MM.1S (cell line): ENCODE results near the gene KIF21B.

Experiments
- DNase-seq: peaks from one replicate; pipeline ENCODE4 v3.0.0-alpha.2; 2015
- H2AFZ ChIP-seq: fragments of 300-600 bp; sonication (generic); 2 replicates; pipeline ENCODE4 v1.6.0; 2016; ENCODE audit warnings: antibody characterized with exemption, low read length
- H3F3A ChIP-seq: fragments of 300-600 bp; sonication (generic); 2 replicates; pipeline ENCODE4 v1.6.1; 2016; ENCODE audit warnings: mild to moderate bottlenecking, antibody characterized with exemption, low read length, moderate library complexity, mixed read lengths; ENCODE audit not compliant: insufficient read depth
- H3K27ac ChIP-seq: fragments of 300-600 bp; sonication (generic); 2 replicates; pipeline ENCODE4 v1.5.1; 2016; ENCODE audit warnings: mild to moderate bottlenecking, low read length
- H3K27me3 ChIP-seq: fragments of 300-600 bp; sonication (generic); replicated peaks from 2 replicates; pipeline ENCODE4 v1.6.0; 2016; ENCODE audit warnings: low read length; ENCODE audit not compliant: insufficient read depth
- H3K36me3 ChIP-seq: fragments of 300-600 bp; sonication (generic); replicated peaks from 2 replicates; pipeline ENCODE4 v1.6.1; 2016; ENCODE audit warnings: mild to moderate bottlenecking, low read length, mixed read lengths; ENCODE audit not compliant: insufficient read depth
- H3K4me1 ChIP-seq: fragments of 300-600 bp; sonication (generic); 2 replicates; pipeline ENCODE4 v1.6.1; 2016; ENCODE audit warnings: low read length, mixed read lengths
- H3K4me2 ChIP-seq: fragments of 300-600 bp; sonication (generic); 2 replicates; pipeline ENCODE4 v1.6.0; 2016; ENCODE audit warnings: low read depth, low read length
- H3K4me3 ChIP-seq: fragments of 300-600 bp; sonication (generic); 2 replicates; pipeline ENCODE4 v1.5.1; 2016; ENCODE audit warnings: low read length, mixed read lengths
- H3K79me2 ChIP-seq: fragments of 300-600 bp; sonication (generic); 2 replicates; pipeline ENCODE4 v1.6.1; 2016; ENCODE audit warnings: mixed run types, low read length, mixed read lengths
- H3K9ac ChIP-seq: fragments of 300-600 bp; sonication (generic); 2 replicates; pipeline ENCODE4 v1.6.1; 2016; ENCODE audit warnings: low read length, mixed read lengths
- H3K9me2 ChIP-seq: fragments of 300-600 bp; sonication (generic); replicated peaks from 2 replicates; pipeline ENCODE4 v1.6.1; 2016; ENCODE audit warnings: mild to moderate bottlenecking, low read length, mixed read lengths; ENCODE audit not compliant: insufficient read depth
- H3K9me3 ChIP-seq: fragments of 300-600 bp; sonication (generic); replicated peaks from 2 replicates; pipeline ENCODE4 v1.6.1; 2016; ENCODE audit warnings: mild to moderate bottlenecking, low read length, mixed read lengths; ENCODE audit not compliant: insufficient read depth
- H4K20me1 ChIP-seq: fragments of 300-600 bp; sonication (generic); 2 replicates; pipeline ENCODE4 v1.6.1; 2016; ENCODE audit warnings: mild to moderate bottlenecking, low read length, moderate library complexity, mixed read lengths; ENCODE audit not compliant: insufficient read depth
- EZH2 ChIP-seq: fragments of 300-600 bp; sonication (generic); optimal IDR thresholded peaks from 2 replicates; pipeline ENCODE3; 2017; ENCODE audit warnings: low read depth, mild to moderate bottlenecking, antibody characterized with exemption, low read length, mixed read lengths
- EZH2phosphoT487 ChIP-seq: fragments of 300-600 bp; sonication (generic); IDR thresholded peaks from 2 replicates; pipeline ENCODE4 v1.6.1; 2018; ENCODE audit warnings: antibody characterized with exemption, low read length
- TF ChIP-seq, protein P1 (sequence below): fragments of 300-600 bp; sonication (generic); IDR thresholded peaks from 2 replicates; pipeline ENCODE4 v1.5.1; 2016; ENCODE audit warnings: antibody characterized with exemption, low read length, mixed read lengths

KIF21B gene

DNA sequence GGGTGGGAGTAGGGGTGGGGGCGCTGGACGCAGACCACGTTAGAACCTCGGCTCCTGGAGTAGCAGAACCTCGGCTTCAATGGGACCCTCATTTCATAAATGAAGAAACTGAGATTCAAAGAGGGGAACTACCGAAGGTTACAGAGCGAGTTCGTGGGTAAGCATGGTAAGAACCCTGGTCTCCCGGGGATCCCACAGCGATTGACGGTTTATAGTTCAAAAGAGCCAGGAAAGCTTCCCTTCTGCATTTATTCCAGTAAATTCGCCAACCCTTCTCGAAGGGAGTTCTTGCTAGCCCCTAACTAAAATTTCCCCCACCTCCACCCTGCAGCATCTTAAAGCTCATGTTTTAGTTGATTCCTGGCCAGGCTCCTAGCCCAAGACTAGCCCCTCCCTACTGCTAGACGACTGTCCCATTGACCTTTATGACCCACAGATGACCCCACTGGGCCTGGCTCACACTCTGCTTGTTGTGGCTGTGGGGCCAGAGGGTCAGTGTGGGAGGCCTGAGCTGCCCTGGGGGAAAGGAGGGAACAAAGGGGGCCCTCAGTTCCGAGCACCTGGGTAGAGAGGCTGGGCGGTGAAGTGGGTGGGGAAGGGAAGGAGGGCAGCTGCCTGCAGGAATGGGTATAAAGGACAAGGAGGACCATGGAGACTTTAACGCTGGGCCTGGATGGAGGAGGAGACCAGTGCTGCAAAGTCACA lies 558 bp upstream of the KIF21B start:
- TF ChIP-seq EZH2phosphoT487 (no peak), EZH2 (no peak)
- TF ChIP-seq, protein P1, sequence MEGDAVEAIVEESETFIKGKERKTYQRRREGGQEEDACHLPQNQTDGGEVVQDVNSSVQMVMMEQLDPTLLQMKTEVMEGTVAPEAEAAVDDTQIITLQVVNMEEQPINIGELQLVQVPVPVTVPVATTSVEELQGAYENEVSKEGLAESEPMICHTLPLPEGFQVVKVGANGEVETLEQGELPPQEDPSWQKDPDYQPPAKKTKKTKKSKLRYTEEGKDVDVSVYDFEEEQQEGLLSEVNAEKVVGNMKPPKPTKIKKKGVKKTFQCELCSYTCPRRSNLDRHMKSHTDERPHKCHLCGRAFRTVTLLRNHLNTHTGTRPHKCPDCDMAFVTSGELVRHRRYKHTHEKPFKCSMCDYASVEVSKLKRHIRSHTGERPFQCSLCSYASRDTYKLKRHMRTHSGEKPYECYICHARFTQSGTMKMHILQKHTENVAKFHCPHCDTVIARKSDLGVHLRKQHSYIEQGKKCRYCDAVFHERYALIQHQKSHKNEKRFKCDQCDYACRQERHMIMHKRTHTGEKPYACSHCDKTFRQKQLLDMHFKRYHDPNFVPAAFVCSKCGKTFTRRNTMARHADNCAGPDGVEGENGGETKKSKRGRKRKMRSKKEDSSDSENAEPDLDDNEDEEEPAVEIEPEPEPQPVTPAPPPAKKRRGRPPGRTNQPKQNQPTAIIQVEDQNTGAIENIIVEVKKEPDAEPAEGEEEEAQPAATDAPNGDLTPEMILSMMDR = no peak
- Histone ChIP-seq H3K9ac (no peak overlapping the region), H3F3A (peaks cover 46% of the 10 kb centered on the region), H4K20me1 (no peaks in the 10 kb centered on the region), H3K4me3 (peak overlapping the region; percentile 25; the same call in 1 of the 2 replicates), H3K4me2 (peak overlapping the region; percentile 55), H3K27me3 (no peaks in the 10 kb centered on the region), H3K9me2 (no peaks in the 10 kb centered on the region), H3K36me3 (no peaks in the 10 kb centered on the region), H3K79me2 (peaks cover 32% of the 10 kb centered on the region), H3K9me3 (no peaks in the 10 kb centered on the region), H3K27ac (no peak overlapping the region), H3K4me1 (peaks cover 60% of the 10 kb centered on the region), H2AFZ (no peak overlapping the region; the same call in 1 of the 2 replicates)
- DNase-seq = no peak

- peak overlapping the region; percentile 95 for H3K4me2 ChIP-seq
- no peaks in the 10 kb centered on the region for H3K27me3 ChIP-seq
- TF ChIP-seq, protein P1 = peak; percentile 24
- no peak for TF ChIP-seq EZH2phosphoT487
- TF ChIP-seq EZH2 = no peak
- peaks cover 47% of the 10 kb centered on the region for H3F3A ChIP-seq
- peak; percentile 58 for DNase-seq
- H4K20me1 ChIP-seq = no peaks in the 10 kb centered on the region
- H3K4me1 ChIP-seq = peaks cover 71% of the 10 kb centered on the region
- peak overlapping the region; percentile 73 for H3K4me3 ChIP-seq
- peak overlapping the region; percentile 72 for H3K9ac ChIP-seq
- peak overlapping the region; percentile 61 for H2AFZ ChIP-seq
- no peaks in the 10 kb centered on the region for H3K36me3 ChIP-seq
- peak overlapping the region; percentile 95; the same call in 1 of the 2 replicates for H3K27ac ChIP-seq
- no peaks in the 10 kb centered on the region for H3K9me3 ChIP-seq
- no peaks in the 10 kb centered on the region for H3K9me2 ChIP-seq
- peaks cover 43% of the 10 kb centered on the region for H3K79me2 ChIP-seq
Measured at GRCh38 chr1:201022820-201023516, 546 bp downstream of the KIF21B start.

DNA sequence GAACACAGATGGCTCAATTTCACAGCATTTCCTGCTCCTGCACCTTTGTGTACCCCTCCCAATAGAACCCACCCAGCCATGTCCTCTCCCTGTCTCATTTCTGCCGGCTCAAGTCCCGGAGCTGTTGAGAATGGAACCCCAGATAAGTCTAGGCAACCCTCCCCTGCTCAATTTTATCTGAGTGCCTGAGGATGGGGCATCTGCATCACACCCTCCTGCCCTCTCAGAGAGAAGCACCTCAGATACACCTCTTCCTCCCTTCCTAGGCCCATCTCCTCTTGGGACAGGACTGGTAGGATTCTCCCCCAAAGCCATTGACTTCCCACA lies 1.1 kb downstream of the KIF21B start:
- Histone ChIP-seq H3K4me1 (peaks cover 73% of the 10 kb centered on the region), H3K36me3 (no peaks in the 10 kb centered on the region), H3K4me2 (peak overlapping the region; percentile 95)

More for the DNA sequence above, 1.1 kb downstream of the KIF21B start:
- H2AFZ ChIP-seq = peak overlapping the region; percentile 61
- H3F3A ChIP-seq = peaks cover 47% of the 10 kb centered on the region
- H3K27me3 ChIP-seq = no peaks in the 10 kb centered on the region
- H3K4me3 ChIP-seq = peak overlapping the region; percentile 73
- no peak for DNase-seq
- peaks cover 49% of the 10 kb centered on the region for H3K79me2 ChIP-seq
- H3K27ac ChIP-seq = peak overlapping the region; percentile 95; the same call in 1 of the 2 replicates
- no peaks in the 10 kb centered on the region for H3K9me3 ChIP-seq
- no peaks in the 10 kb centered on the region for H4K20me1 ChIP-seq
- no peak for TF ChIP-seq EZH2phosphoT487
- no peak for TF ChIP-seq EZH2
- TF ChIP-seq, protein P1 = no peak
- H3K9me2 ChIP-seq = no peaks in the 10 kb centered on the region
- peak overlapping the region; percentile 72 for H3K9ac ChIP-seq
